IPS-11a (cell line): ENCODE results near the gene OR8G1.
"Not testable (repeated sequence)": the region's sequence is repeated elsewhere in the genome, so short reads cannot be mapped to it uniquely, and the experiment has no call there.

Source experiments
- H3K4me3 ChIP-seq: one replicate; pipeline ENCODE4 v1.5.1; 2013; ENCODE audit warnings: low read depth, low read length, control low read depth

OR8G1 gene

GRCh38 chr11:124233376-124233775 is 7.5 kb upstream of the OR8G1 start:
- no peak overlapping the region for H3K4me3 ChIP-seq

GRCh38 chr11:124238512-124238911 is 2.4 kb upstream of the OR8G1 start:
- H3K4me3 ChIP-seq = no peak overlapping the region

- H3K4me3 ChIP-seq = not testable (repeated sequence)
Measured at GRCh38 chr11:124249869-124250268, 9.0 kb downstream of the OR8G1 start.

GRCh38 chr11:124256076-124256475 is 15.2 kb downstream of the OR8G1 start, which contains the start of gene OR8G5:
Gene OR8G5 (plus strand): TSS chr11:124256376. CDS start chr11:124264932, 8,556 bp downstream.
- H3K4me3 ChIP-seq = no peak within 1 kb of the TSS

- H3K4me3 ChIP-seq = not testable (repeated sequence)
Measured at GRCh38 chr11:124265041-124265440, 24.1 kb downstream of the OR8G1 start.

- not testable (repeated sequence) for H3K4me3 ChIP-seq
Measured at GRCh38 chr11:124270886-124271285, 30.0 kb downstream of the OR8G1 start.

- no peak overlapping the region for H3K4me3 ChIP-seq
Measured at GRCh38 chr11:124274000-124274399, 33.1 kb downstream of the OR8G1 start.

GRCh38 chr11:124276081-124276480 is 35.2 kb downstream of the OR8G1 start:
- no peak overlapping the region for H3K4me3 ChIP-seq

GRCh38 chr11:124277207-124277606 is 36.3 kb downstream of the OR8G1 start:
- H3K4me3 ChIP-seq = no peak overlapping the region

- no peak overlapping the region for H3K4me3 ChIP-seq
Measured at GRCh38 chr11:124277804-124278203, 36.9 kb downstream of the OR8G1 start.

GRCh38 chr11:124278261-124278660 is 37.4 kb downstream of the OR8G1 start:
- H3K4me3 ChIP-seq = no peak overlapping the region

GRCh38 chr11:124285610-124286344 is 44.9 kb downstream of the OR8G1 start:
- no peak overlapping the region for H3K4me3 ChIP-seq

- H3K4me3 ChIP-seq = no peak overlapping the region
Measured at GRCh38 chr11:124294687-124295086, 53.8 kb downstream of the OR8G1 start.

GRCh38 chr11:124296016-124296415 is 55.1 kb downstream of the OR8G1 start:
- no peak overlapping the region for H3K4me3 ChIP-seq

- H3K4me3 ChIP-seq = no peak overlapping the region
Measured at GRCh38 chr11:124297921-124298320, 57.0 kb downstream of the OR8G1 start.

GRCh38 chr11:124301548-124301947 is 60.7 kb downstream of the OR8G1 start:
- no peak overlapping the region for H3K4me3 ChIP-seq

- H3K4me3 ChIP-seq = no peak overlapping the region
Measured at GRCh38 chr11:124302347-124303125, 61.6 kb downstream of the OR8G1 start.
